HG03139 (cell line): Measurements from ENCODE around the gene FAM110C.

Experiments
- ATAC-seq: cut with Tn5 transposase; IDR thresholded peaks from one replicate; pipeline ENCODE4 v1.9.1; 2021; ENCODE audit not compliant: unreplicated experiment

FAM110C gene

DNA sequence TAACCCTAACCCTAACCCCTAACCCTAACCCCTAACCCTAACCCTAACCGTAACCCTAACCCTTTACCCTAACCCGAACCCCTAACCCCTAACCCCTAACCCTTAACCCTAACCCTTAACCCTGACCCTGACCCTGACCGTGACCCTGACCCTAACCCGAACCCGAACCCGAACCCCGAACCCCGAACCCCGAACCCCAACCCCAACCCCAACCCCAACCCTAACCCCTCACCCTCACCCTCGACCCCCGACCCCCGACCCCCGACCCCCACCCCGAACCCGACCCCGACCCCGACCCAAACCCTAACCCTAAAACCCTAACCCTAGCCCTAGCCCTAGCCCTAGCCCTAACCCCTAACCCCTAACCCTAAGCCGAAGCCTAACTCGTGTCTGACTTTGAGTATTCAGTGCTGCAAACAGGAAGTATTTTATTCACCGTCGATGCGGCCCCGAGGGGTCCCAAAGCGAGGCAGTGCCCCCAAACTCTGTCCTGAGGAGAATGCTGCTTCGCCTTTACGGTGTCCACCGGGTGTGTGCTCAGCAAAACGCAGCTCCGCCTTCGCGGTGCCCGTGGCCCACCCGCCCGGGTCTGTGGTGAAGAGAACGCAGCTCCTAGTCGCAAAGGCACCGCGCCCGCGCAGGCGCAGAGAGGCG is 36.0 kb downstream of the FAM110C start:
- ATAC-seq = no peak
